Activated T-cell treated with anti-CD3 and anti-CD28 coated beads, Interleukin-2, amount 50 U/mL, for 72 hours (primary cell): ENCODE data around the gene IDE. TPM values are rescaled to one million over a fixed set of nuclear protein-coding genes. Genes with fewer than 3 reads are reported as not detected.

Experiments
- ATAC-seq, 2 donors: fragments of 150-1000 bp; cut with Tn5 transposase; replicated peaks in 1 of 2; 2 replicates each; pipeline ENCODE4 v1.10.0; 2021; ENCODE audit warnings: moderate library complexity in 2 of 2, mild to moderate bottlenecking in 1 of 2
- DNase-seq, 2 donors: peaks; one replicate each; pipeline ENCODE4 v3.0.0; 2021 to 2022; ENCODE audit warnings: mixed read lengths in 1 of 2
- H3K27ac Mint-ChIP-seq: one replicate; pipeline ENCODE4 v1.8.0; 2022; ENCODE audit warnings: mild to moderate bottlenecking, moderate library complexity, mixed read lengths
- H3K27me3 Mint-ChIP-seq: one replicate; pipeline ENCODE4 v1.8.0; 2022; ENCODE audit warnings: low read depth, mixed read lengths
- H3K36me3 Mint-ChIP-seq, 2 donors: one replicate each; pipeline ENCODE4 v1.8.0; 2022; ENCODE audit warnings: mixed read lengths in 2 of 2, mild to moderate bottlenecking in 1 of 2; ENCODE audit not compliant: insufficient read depth in 2 of 2
- H3K4me1 Mint-ChIP-seq: one replicate; pipeline ENCODE4 v1.8.0; 2022; ENCODE audit warnings: low read depth, mixed read lengths
- H3K4me3 Mint-ChIP-seq, 2 donors: one replicate each; pipeline ENCODE4 v1.8.0; 2022; ENCODE audit warnings: mild to moderate bottlenecking in 2 of 2, mixed read lengths in 2 of 2, moderate library complexity in 2 of 2
- H3K9me3 Mint-ChIP-seq, 2 donors: one replicate each; pipeline ENCODE4 v1.8.0; 2022; ENCODE audit warnings: mixed read lengths in 2 of 2
- total RNA-seq, 2 donors: library from RNA; stranded (reverse); gene quantifications; one replicate each; pipeline ENCODE4 v1.2.3, GENCODE V29; 2022

The IDE gene
- total RNA-seq, 2 donors from 2014 or later: 23.3 to 23.5 TPM

DNA sequence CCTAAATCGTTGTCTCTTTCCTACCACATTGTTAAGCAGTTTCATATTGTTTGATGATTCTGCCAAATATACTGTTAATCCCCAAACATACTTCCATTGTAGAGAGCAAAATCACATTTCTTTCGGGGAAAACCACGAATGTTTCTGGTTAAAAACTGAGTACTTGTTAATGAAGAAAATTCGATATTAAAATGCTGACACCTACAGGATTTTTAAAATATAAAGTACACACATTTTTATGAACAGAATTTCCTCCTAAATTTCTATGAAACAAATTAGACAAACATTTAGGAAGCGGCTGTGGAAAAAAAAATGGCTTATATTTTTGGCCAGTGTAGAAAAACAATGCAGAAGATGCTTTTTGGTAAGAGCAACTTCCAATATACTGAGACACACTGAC lies 68.8 kb downstream of the IDE start:
- no peak for ATAC-seq
- H3K9me3 Mint-ChIP-seq: no peaks in the 10 kb centered on the region
- DNase-seq: no peak
- H3K27me3 Mint-ChIP-seq: no peaks in the 10 kb centered on the region
- H3K27ac Mint-ChIP-seq: no peak overlapping the region
- peaks cover 0 to 7% of the 10 kb centered on the region in 2 donors for H3K36me3 Mint-ChIP-seq
- H3K4me1 Mint-ChIP-seq: no peaks in the 10 kb centered on the region
- H3K4me3 Mint-ChIP-seq: no peak overlapping the region

DNA sequence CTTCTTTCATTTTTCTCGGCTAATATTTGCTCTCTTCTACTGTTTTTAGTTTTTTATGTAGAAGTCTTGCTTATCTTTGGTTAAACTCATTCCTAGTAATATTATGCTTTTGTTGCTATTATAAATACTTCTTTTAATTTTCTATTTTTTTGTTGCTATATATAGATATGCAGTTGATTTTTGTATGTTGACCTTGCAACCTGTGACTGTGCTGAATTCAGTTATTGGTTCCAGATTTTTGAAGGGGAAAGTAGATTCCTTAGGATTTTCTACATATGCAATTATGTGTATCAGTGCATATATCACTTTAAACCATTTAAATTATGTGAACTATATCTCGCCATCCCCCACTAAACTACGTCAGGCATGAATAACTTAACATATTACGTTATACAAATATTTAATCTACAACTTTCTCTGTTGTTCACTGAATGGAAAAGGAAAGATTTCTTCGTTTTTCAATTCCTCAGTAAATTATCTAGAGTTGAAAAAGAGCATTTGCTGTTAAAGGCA lies 71.5 kb downstream of the IDE start:
- no peak for DNase-seq
- no peaks in the 10 kb centered on the region for H3K4me1 Mint-ChIP-seq
- no peaks in the 10 kb centered on the region for H3K27me3 Mint-ChIP-seq
- H3K27ac Mint-ChIP-seq: no peak overlapping the region
- ATAC-seq: no peak
- no peaks in the 10 kb centered on the region for H3K9me3 Mint-ChIP-seq
- H3K4me3 Mint-ChIP-seq: no peak overlapping the region
- H3K36me3 Mint-ChIP-seq: peaks cover 0 to 4% of the 10 kb centered on the region in 2 donors

DNA sequence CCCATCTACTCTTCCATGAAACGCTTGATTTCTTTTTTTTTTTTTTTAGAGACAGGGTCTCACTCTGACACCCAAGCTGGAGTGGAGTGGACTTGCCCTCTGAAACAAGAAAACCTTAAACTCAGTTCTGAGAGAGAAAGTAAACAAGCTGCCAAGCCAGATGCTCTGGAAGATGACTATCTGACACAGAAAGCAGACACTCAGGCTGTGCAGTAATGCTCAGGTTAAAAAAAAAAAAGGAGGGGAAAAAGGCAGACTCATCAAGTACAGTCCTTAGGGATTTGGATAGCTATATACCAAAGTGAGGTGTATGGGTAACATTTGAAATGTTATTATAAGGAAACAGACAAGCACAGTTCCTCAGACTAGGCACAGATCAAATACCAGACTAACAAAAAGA lies 80.5 kb downstream of the IDE start:
- ATAC-seq: no peak
- peak overlapping the region; percentile 54 for H3K27ac Mint-ChIP-seq

DNA sequence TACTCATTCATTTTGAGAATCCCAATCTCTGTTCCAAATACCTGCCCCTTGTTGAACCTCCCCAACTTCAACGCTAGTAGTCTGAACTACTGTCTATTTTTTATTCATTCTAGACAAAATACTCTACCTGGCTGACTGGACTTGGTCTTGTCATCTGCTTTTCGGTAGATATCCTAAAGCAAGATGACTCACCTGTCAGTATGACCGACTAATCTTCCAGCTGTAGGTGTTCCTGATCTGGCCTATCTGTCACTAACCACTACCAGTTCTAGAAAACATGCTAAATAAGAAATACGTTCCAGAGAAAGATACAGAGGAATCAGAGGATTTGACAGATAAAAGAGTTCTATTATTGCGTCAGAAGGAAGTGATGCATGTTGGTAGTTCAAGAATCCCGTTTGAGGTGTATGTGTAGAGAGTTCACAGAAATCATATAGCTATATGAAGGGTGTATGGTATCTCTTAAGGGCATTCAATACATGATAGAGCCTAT lies 81.1 kb downstream of the IDE start:
- Mint-ChIP-seq H3K36me3 (peaks cover 1 to 5% of the 10 kb centered on the region in 2 donors), H3K9me3 (no peaks in the 10 kb centered on the region), H3K4me3 (no peak overlapping the region), H3K27me3 (no peaks in the 10 kb centered on the region), H3K27ac (peak overlapping the region; percentile 67), H3K4me1 (no peaks in the 10 kb centered on the region)
- DNase-seq: no peak
- peak in 1 of 2 donors; percentile 25 for ATAC-seq

More for the DNA sequence above, 80.5 kb downstream of the IDE start:
- no peak overlapping the region for H3K4me3 Mint-ChIP-seq
- no peaks in the 10 kb centered on the region for H3K9me3 Mint-ChIP-seq
- no peaks in the 10 kb centered on the region for H3K4me1 Mint-ChIP-seq
- no peak for DNase-seq
- H3K27me3 Mint-ChIP-seq: no peaks in the 10 kb centered on the region
- peaks cover 0 to 5% of the 10 kb centered on the region in 2 donors for H3K36me3 Mint-ChIP-seq

DNA sequence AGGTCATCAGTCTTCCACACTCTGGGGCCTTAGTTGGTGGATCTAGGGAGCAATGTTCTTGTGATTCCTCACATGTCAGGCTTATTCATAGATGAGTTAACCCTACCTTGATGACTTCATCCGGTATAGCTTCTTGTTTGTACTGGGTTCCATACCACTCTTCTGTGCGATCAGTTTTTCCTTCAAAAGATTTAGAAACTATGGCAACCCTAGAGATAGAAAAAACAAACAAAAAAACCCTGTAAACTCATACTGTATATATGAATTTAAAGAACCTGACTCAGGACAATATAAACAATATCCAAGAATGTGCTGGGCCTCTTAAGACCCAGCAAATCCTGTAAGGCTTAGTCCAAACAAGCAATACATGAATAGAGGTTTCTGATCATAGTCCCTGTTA lies 83.5 kb downstream of the IDE start:
- no peak overlapping the region for H3K27ac Mint-ChIP-seq
- no peak overlapping the region for H3K4me3 Mint-ChIP-seq
- DNase-seq (no peak), ATAC-seq (peak in 1 of 2 donors; percentile 15)
- no peaks in the 10 kb centered on the region for H3K4me1 Mint-ChIP-seq
- H3K27me3 Mint-ChIP-seq: no peaks in the 10 kb centered on the region
- H3K36me3 Mint-ChIP-seq: peaks cover 1 to 8% of the 10 kb centered on the region in 2 donors
- no peaks in the 10 kb centered on the region for H3K9me3 Mint-ChIP-seq

DNA sequence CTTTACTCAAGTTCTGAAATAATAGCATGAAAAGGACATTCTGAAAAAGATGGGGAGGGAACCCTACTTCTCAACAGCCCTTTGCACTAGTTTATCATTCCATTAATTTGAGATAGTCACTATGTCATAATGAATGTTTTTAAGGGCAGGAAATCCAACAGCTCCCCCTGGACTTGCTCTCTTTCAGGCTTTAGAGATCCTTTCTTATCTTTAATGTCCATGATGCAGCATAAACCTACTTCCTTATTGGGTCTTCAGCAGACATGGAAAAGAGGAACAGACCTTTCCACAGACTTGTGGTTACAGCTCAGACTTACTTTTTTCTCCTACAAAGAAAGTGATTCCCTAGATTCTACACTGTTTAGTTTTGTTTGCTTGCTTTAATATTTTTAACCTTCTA lies 87.3 kb downstream of the IDE start:
- no peak for ATAC-seq
- Mint-ChIP-seq H3K9me3 (no peaks in the 10 kb centered on the region), H3K36me3 (peaks cover 1 to 14% of the 10 kb centered on the region in 2 donors)

DNA sequence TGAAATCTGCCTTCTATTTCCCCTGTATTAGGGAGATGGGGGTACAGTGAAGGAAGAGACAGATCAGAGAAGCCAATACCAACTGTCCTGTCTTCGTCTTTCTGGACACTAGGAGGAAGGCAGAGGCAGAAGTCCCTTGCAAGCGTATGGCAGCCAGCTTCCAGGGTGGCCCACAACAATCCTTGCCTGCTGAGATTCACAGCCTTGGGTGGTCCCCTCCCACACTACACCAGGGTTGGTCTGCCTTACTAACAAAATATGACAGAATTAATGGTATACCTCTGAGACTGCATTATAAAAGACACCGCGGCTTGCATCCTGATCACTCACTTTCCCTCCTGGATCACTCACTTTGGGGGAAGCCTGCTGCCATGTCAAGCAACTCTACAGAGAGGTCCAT lies 90.4 kb downstream of the IDE start:
- ATAC-seq (no peak), DNase-seq (no peak)
- no peak overlapping the region for H3K4me3 Mint-ChIP-seq
- H3K4me1 Mint-ChIP-seq: no peaks in the 10 kb centered on the region
- H3K27ac Mint-ChIP-seq: no peak overlapping the region
- no peaks in the 10 kb centered on the region for H3K9me3 Mint-ChIP-seq
- peaks cover 4 to 19% of the 10 kb centered on the region in 2 donors for H3K36me3 Mint-ChIP-seq
- H3K27me3 Mint-ChIP-seq: no peaks in the 10 kb centered on the region

More for the DNA sequence above, 87.3 kb downstream of the IDE start:
- no peaks in the 10 kb centered on the region for H3K27me3 Mint-ChIP-seq
- H3K27ac Mint-ChIP-seq: no peak overlapping the region
- H3K4me3 Mint-ChIP-seq: no peak overlapping the region
- no peak for DNase-seq
- H3K4me1 Mint-ChIP-seq: no peaks in the 10 kb centered on the region

DNA sequence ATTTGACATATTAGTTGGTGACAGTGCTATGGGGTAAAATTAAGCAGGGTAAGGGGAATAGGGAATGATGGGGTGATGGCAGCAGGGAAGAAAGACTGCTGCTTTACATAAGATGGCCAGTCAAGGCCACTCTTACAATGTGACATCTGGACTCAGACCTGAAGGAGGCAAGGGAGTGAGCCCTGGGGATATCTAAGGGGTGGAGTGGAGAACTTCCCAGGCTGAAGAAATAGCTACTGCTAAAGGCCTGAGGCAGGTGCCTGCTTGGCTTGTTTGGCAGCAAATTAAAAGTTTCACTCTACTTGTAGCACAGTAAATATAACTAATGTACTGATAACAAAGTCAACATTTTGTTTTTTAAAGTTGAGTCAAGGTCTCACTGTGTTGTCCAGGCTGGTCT lies 93.5 kb downstream of the IDE start:
- Mint-ChIP-seq H3K27ac (no peak overlapping the region), H3K36me3 (peaks cover 3 to 17% of the 10 kb centered on the region in 2 donors)
- no peak for ATAC-seq

DNA sequence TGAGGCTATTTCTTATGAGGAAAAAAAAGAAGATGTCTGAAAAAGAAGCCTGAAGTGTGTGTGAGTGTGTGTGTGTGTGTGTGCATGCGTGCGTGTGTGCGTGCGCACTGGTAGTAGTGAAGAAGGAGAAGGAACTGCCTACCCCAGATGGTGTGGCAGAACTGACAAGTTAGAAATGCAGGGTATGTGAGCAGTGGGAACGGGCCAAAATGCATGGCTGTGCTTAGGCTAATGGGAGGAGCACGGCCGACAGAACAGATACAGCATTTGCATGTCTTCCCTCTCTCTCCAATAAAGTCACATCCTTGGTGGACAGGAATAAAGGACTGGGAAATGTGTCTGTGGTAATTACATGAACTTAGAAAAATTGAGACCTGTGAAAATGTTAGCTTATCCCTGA lies 94.3 kb downstream of the IDE start:
- ATAC-seq (no peak), DNase-seq (no peak)
- H3K27ac Mint-ChIP-seq: no peak overlapping the region
- H3K27me3 Mint-ChIP-seq: no peaks in the 10 kb centered on the region
- H3K9me3 Mint-ChIP-seq: no peaks in the 10 kb centered on the region
- no peaks in the 10 kb centered on the region for H3K4me1 Mint-ChIP-seq
- no peak overlapping the region for H3K4me3 Mint-ChIP-seq
- H3K36me3 Mint-ChIP-seq: peaks cover 3 to 16% of the 10 kb centered on the region in 2 donors

More for the DNA sequence above, 93.5 kb downstream of the IDE start:
- Mint-ChIP-seq H3K4me3 (no peak overlapping the region), H3K4me1 (no peaks in the 10 kb centered on the region), H3K27me3 (no peaks in the 10 kb centered on the region), H3K9me3 (no peaks in the 10 kb centered on the region)
- no peak for DNase-seq

DNA sequence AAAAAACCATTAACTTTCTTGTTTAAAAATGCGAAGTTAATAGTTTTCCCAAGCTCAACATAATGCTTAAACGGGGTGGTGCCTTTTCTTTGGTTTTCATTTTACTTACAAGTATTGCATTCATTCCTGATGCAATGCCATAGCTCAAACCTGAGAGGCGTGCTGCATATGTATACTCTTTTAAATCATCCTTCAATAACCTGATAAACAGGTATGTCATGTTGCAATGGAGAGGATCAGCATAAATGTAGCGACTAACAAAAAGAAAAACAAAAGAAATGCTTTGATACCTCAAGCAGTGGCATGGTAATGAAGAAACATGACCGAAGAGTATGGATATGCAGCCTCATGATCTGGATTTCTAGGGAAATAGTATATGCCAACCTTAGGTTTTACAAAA lies 95.4 kb downstream of the IDE start:
- ATAC-seq (no peak), DNase-seq (no peak)
- Mint-ChIP-seq H3K9me3 (no peaks in the 10 kb centered on the region), H3K27me3 (no peaks in the 10 kb centered on the region), H3K4me1 (no peaks in the 10 kb centered on the region), H3K36me3 (peaks cover 3 to 16% of the 10 kb centered on the region in 2 donors), H3K27ac (no peak overlapping the region), H3K4me3 (no peak overlapping the region)

DNA sequence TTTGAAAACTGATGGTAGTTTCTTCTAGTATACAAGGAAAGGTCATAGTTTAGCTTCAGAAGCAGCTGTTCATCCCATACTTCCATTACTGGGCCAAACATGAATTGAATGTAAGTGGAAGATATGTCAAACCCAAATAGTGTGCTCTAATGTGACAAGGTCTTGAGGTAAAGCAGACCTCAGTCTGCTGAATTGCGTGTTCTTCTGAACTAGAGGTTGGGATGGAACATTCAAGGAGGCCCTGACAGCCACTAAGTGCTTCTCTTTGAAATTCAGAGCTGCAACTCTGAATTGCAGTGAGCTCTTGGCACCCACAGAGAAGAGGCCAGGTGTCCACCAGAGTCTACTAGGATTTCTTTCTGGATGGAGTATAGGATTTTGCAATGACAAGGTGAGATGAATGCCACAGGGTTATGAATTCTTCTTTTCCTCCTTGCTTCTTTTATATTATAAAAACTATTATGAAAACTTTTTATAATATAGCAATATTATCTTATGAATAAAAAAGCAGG lies 98.5 kb downstream of the IDE start:
- peaks cover 3 to 11% of the 10 kb centered on the region in 2 donors for H3K36me3 Mint-ChIP-seq
- H3K27me3 Mint-ChIP-seq: no peaks in the 10 kb centered on the region
- no peak for ATAC-seq
- no peaks in the 10 kb centered on the region for H3K4me1 Mint-ChIP-seq
- no peak for DNase-seq
- H3K9me3 Mint-ChIP-seq: no peaks in the 10 kb centered on the region
- H3K4me3 Mint-ChIP-seq: no peak overlapping the region
- H3K27ac Mint-ChIP-seq: no peak overlapping the region

DNA sequence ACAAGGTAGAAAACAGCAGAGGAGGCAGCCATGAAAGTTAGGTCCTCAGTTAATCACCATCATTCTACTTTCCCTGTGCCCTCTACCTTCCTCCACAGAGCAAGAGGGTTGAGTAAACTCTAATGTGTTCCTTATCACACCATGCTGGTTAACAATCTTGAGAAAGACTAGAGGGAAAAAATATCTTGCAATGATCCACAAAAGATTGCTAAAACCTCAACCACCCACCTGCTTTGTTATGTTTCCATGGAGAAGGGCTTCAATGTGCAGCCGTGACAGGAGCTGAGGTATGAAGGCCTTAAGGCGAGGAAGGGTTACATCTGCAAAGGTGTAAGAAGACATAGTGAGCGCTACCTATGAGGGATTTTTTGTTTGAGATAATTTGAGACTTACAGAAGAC lies 103.9 kb downstream of the IDE start:
- Mint-ChIP-seq H3K27me3 (no peaks in the 10 kb centered on the region), H3K36me3 (peaks cover 0 to 2% of the 10 kb centered on the region in 2 donors), H3K27ac (no peak overlapping the region), H3K4me1 (no peaks in the 10 kb centered on the region), H3K9me3 (no peaks in the 10 kb centered on the region), H3K4me3 (no peak overlapping the region)
- ATAC-seq (no peak), DNase-seq (no peak)

DNA sequence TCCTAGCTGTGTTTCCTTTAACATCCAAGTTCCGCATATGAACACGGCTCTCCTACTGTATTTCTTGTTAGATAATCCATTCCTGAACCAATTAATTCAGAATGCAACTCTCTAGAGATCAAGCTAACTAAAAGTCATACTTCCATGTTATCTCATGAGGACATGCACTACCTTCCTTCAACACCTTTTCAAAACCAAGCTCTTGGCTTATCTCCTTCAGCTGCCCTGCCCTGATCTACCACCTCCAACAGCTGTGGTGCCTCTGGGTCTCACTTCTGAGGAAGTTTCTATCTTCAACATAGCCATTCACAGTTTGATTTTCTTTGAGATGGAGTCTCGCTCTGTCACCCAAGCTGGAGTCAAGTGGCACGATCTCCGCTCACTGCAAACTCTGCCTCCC lies 109.5 kb downstream of the IDE start:
- ATAC-seq (no peak), DNase-seq (no peak)
- H3K9me3 Mint-ChIP-seq: no peaks in the 10 kb centered on the region
- peaks cover 0 to 2% of the 10 kb centered on the region in 2 donors for H3K36me3 Mint-ChIP-seq
- H3K27me3 Mint-ChIP-seq: no peaks in the 10 kb centered on the region
- no peaks in the 10 kb centered on the region for H3K4me1 Mint-ChIP-seq
- no peak overlapping the region for H3K27ac Mint-ChIP-seq
- H3K4me3 Mint-ChIP-seq: no peak overlapping the region

DNA sequence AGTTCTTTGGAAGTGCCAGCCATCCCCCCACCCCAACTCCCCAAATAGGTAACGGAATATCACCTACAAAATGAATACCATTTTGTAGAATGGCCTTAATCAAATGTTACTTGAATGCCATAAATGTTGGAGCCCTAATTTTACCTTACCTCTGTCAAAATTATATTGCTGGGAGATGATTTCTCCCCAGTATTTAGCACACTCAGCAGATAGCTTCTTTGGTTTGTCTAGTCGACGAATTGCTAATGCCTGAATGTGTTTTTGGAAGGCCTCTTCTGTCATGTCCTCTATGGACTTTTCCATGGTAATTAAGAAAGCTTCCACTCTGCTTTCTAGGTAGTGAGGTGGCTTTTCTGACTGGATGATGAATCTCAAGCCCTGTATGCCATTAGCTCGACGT lies 110.3 kb downstream of the IDE start:
- Mint-ChIP-seq H3K9me3 (no peaks in the 10 kb centered on the region), H3K4me3 (no peak overlapping the region), H3K4me1 (no peaks in the 10 kb centered on the region), H3K27me3 (no peaks in the 10 kb centered on the region), H3K27ac (no peak overlapping the region), H3K36me3 (peaks cover 0 to 2% of the 10 kb centered on the region in 2 donors)
- no peak for ATAC-seq
- DNase-seq: no peak
